GM12865 (cell line): ENCODE data around the gene RPS3A.

Experiments
- DNase-seq: peaks from one replicate; pipeline ENCODE4 v3.0.0; 2010; ENCODE audit warnings: low read depth
- H3K4me3 ChIP-seq: 2 replicates; pipeline ENCODE4 v1.5.1; 2011; ENCODE audit warnings: mild to moderate bottlenecking, low read depth, low read length, control low read depth
- CTCF ChIP-seq: IDR thresholded peaks from 2 replicates; pipeline ENCODE4 v1.5.1; 2011; ENCODE audit warnings: low read length, control low read depth, low read depth, inconsistent platforms; ENCODE audit not compliant: insufficient read depth; ENCODE audit errors: missing control alignments

The RPS3A gene

GRCh38 chr4:151152028-151152427 is 52.6 kb downstream of the RPS3A start:
- TF ChIP-seq CTCF: no peak
- no peak overlapping the region for H3K4me3 ChIP-seq
- DNase-seq: no peak

DNA sequence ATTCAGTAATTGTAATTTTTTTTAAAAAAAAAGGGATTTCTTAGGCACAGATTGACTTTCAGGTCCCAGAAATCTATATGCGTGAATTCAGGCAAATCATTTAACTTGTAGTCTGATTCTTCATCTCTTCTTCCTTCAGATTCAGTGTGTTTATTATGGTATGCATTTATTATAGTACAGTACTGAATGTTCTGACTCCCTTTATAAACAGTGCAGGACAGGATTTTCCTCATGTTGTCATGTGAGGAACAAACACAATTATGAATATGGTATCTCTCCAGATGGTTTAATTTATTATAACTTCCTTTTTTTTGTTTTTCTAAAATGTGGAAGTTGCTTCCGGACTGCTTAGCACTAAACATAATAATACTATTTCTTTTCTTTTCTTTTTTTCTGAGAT is 54.2 kb downstream of the RPS3A start:
- DNase-seq: no peak

More for the DNA sequence above, 54.2 kb downstream of the RPS3A start:
- H3K4me3 ChIP-seq: no peak overlapping the region
- TF ChIP-seq CTCF: no peak
